SK-N-SH treated with all-trans-retinoic acid at 6 μM for 48 hours (cell line): ENCODE measurements around the gene LOXHD1.

Experiments
- ATAC-seq: fragments of 200-7000 bp; cut with Tn5 transposase; 3 replicates; pipeline ENCODE4 v1.9.1; 2020; ENCODE audit warnings: mild to moderate bottlenecking, moderate library complexity
- ARNTL ChIP-seq: fragments of 450-650 bp; formaldehyde crosslinking; IDR thresholded peaks from 2 replicates; pipeline ENCODE4 v1.5.0; 2020; ENCODE audit warnings: low read depth, mild to moderate bottlenecking, moderate library complexity, borderline replicate concordance
- BACH2 ChIP-seq: fragments of 250-450 bp; sonication (Bioruptor Pico); IDR thresholded peaks from 2 replicates; pipeline ENCODE4 v1.9.0; 2021; ENCODE audit warnings: mild to moderate bottlenecking, borderline replicate concordance
- CSDC2 ChIP-seq: fragments of 250-450 bp; sonication (Bioruptor Pico); IDR thresholded peaks from 2 replicates; pipeline ENCODE4 v1.5.0; 2020; ENCODE audit warnings: mild to moderate bottlenecking, moderate library complexity
- ESRRG ChIP-seq: fragments of 250-450 bp; sonication (Bioruptor Pico); IDR thresholded peaks from 2 replicates; pipeline ENCODE4 v1.6.1; 2021; ENCODE audit warnings: mild to moderate bottlenecking
- GLIS3 ChIP-seq: fragments of 250-450 bp; sonication (Bioruptor Pico); IDR thresholded peaks from 2 replicates; pipeline ENCODE4 v1.5.0; 2020; ENCODE audit warnings: mild to moderate bottlenecking, moderate library complexity
- ISL1 ChIP-seq: fragments of 250-450 bp; sonication (Bioruptor Pico); IDR thresholded peaks from 2 replicates; pipeline ENCODE4 v2.1.2; 2022; ENCODE audit warnings: mild to moderate bottlenecking, moderate library complexity
- OSR1 ChIP-seq: fragments of 250-450 bp; sonication (Bioruptor Pico); IDR thresholded peaks from 2 replicates; pipeline ENCODE4 v1.8.0; 2022; ENCODE audit warnings: moderate library complexity, mild to moderate bottlenecking, inconsistent platforms
- PPARA ChIP-seq: fragments of 250-450 bp; sonication (Bioruptor Pico); IDR thresholded peaks from 2 replicates; pipeline ENCODE4 v1.5.0; 2020; ENCODE audit warnings: mild to moderate bottlenecking, borderline replicate concordance
- RARB ChIP-seq: fragments of 250-450 bp; sonication (Bioruptor Pico); IDR thresholded peaks from 2 replicates; pipeline ENCODE4 v1.8.0; 2021; ENCODE audit warnings: mild to moderate bottlenecking, moderate library complexity
- SNAI2 ChIP-seq: fragments of 250-450 bp; sonication (Bioruptor Pico); IDR thresholded peaks from 2 replicates; pipeline ENCODE4 v1.5.0; 2020; ENCODE audit warnings: mild to moderate bottlenecking, moderate library complexity
- TCF4 ChIP-seq: fragments of 250-450 bp; sonication (Bioruptor Pico); IDR thresholded peaks from 2 replicates; pipeline ENCODE4 v1.8.0; 2021; ENCODE audit warnings: mild to moderate bottlenecking, moderate library complexity, borderline replicate concordance
- TOX ChIP-seq: fragments of 250-450 bp; sonication (Bioruptor Pico); IDR thresholded peaks from 2 replicates; pipeline ENCODE4 v1.8.0; 2021; ENCODE audit warnings: mild to moderate bottlenecking, moderate library complexity, borderline replicate concordance
- TSHZ2 ChIP-seq: fragments of 250-450 bp; sonication (Bioruptor Pico); IDR thresholded peaks from 2 replicates; pipeline ENCODE4 v1.5.0; 2020; ENCODE audit warnings: mild to moderate bottlenecking, moderate library complexity
- ZFP3 ChIP-seq: fragments of 250-450 bp; sonication (Bioruptor Pico); IDR thresholded peaks from 2 replicates; pipeline ENCODE4 v1.5.0; 2020; ENCODE audit warnings: mild to moderate bottlenecking, moderate library complexity
- ZFP30 ChIP-seq: fragments of 450-650 bp; formaldehyde crosslinking; IDR thresholded peaks from 2 replicates; pipeline ENCODE4 v1.5.0; 2022; ENCODE audit warnings: mild to moderate bottlenecking, moderate library complexity
- ZNF565 ChIP-seq: fragments of 450-650 bp; formaldehyde crosslinking; conservative IDR thresholded peaks from 2 replicates; pipeline ENCODE4 v1.5.0; 2020; ENCODE audit warnings: low read depth, mild to moderate bottlenecking, moderate library complexity
- ZNF70 ChIP-seq: fragments of 450-650 bp; formaldehyde crosslinking; IDR thresholded peaks from 2 replicates; pipeline ENCODE4 v1.5.0; 2020; ENCODE audit warnings: mild to moderate bottlenecking, moderate library complexity
- ZNF8 ChIP-seq: fragments of 450-650 bp; formaldehyde crosslinking; IDR thresholded peaks from 2 replicates; pipeline ENCODE4 v1.5.0; 2020; ENCODE audit warnings: mild to moderate bottlenecking, moderate library complexity
- TF ChIP-seq, protein P1 (sequence below): fragments of 250-450 bp; sonication (Bioruptor Pico); IDR thresholded peaks from 2 replicates; pipeline ENCODE4 v1.8.0; 2021; ENCODE audit warnings: low read depth, mild to moderate bottlenecking, moderate library complexity, borderline replicate concordance
- TF ChIP-seq, protein P2 (sequence below): fragments of 250-450 bp; sonication (Bioruptor Pico); IDR thresholded peaks from 2 replicates; pipeline ENCODE4 v1.5.1; 2020; ENCODE audit warnings: low read depth, mild to moderate bottlenecking, moderate library complexity
- TF ChIP-seq, protein P3 (sequence below): fragments of 250-450 bp; sonication (Bioruptor Pico); IDR thresholded peaks from 2 replicates; pipeline ENCODE4 v1.8.0; 2020; ENCODE audit warnings: mild to moderate bottlenecking, moderate library complexity, borderline replicate concordance
- TF ChIP-seq, protein P4 (sequence below): fragments of 250-450 bp; sonication (Bioruptor Pico); IDR thresholded peaks from 2 replicates; pipeline ENCODE4 v1.5.1; 2021; ENCODE audit warnings: mild to moderate bottlenecking, moderate library complexity

LOXHD1 gene

GRCh38 chr18:46559946-46560670 lies 96.9 kb downstream of the LOXHD1 start:
- TF ChIP-seq TCF4 (CRISPR knock-in tag) (no peak), ARNTL (CRISPR knock-in tag) (no peak), ZNF70 (CRISPR knock-in tag) (no peak), ZNF8 (no peak), CSDC2 (CRISPR knock-in tag) (no peak), BACH2 (CRISPR knock-in tag) (no peak), ZFP3 (CRISPR knock-in tag) (no peak), RARB (no peak), GLIS3 (CRISPR knock-in tag) (no peak), ESRRG (no peak), ISL1 (CRISPR knock-in tag) (no peak), ZNF565 (CRISPR knock-in tag) (no peak)
- TF ChIP-seq, protein P1, sequence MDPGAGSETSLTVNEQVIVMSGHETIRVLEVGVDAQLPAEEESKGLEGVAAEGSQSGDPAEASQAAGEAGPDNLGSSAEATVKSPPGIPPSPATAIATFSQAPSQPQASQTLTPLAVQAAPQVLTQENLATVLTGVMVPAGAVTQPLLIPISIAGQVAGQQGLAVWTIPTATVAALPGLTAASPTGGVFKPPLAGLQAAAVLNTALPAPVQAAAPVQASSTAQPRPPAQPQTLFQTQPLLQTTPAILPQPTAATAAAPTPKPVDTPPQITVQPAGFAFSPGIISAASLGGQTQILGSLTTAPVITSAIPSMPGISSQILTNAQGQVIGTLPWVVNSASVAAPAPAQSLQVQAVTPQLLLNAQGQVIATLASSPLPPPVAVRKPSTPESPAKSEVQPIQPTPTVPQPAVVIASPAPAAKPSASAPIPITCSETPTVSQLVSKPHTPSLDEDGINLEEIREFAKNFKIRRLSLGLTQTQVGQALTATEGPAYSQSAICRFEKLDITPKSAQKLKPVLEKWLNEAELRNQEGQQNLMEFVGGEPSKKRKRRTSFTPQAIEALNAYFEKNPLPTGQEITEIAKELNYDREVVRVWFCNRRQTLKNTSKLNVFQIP: no peak
- TF ChIP-seq, protein P2, sequence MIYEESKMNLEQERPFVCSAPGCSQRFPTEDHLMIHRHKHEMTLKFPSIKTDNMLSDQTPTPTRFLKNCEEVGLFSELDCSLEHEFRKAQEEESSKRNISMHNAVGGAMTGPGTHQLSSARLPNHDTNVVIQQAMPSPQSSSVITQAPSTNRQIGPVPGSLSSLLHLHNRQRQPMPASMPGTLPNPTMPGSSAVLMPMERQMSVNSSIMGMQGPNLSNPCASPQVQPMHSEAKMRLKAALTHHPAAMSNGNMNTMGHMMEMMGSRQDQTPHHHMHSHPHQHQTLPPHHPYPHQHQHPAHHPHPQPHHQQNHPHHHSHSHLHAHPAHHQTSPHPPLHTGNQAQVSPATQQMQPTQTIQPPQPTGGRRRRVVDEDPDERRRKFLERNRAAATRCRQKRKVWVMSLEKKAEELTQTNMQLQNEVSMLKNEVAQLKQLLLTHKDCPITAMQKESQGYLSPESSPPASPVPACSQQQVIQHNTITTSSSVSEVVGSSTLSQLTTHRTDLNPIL (CRISPR knock-in tag): no peak
- no peak for ATAC-seq

- ATAC-seq: no peak
- TF ChIP-seq RARB: no peak
- TF ChIP-seq ZNF565 (CRISPR knock-in tag): no peak
- no peak for TF ChIP-seq PPARA (CRISPR knock-in tag)
- TF ChIP-seq ISL1 (CRISPR knock-in tag): no peak
- TF ChIP-seq, protein P3, sequence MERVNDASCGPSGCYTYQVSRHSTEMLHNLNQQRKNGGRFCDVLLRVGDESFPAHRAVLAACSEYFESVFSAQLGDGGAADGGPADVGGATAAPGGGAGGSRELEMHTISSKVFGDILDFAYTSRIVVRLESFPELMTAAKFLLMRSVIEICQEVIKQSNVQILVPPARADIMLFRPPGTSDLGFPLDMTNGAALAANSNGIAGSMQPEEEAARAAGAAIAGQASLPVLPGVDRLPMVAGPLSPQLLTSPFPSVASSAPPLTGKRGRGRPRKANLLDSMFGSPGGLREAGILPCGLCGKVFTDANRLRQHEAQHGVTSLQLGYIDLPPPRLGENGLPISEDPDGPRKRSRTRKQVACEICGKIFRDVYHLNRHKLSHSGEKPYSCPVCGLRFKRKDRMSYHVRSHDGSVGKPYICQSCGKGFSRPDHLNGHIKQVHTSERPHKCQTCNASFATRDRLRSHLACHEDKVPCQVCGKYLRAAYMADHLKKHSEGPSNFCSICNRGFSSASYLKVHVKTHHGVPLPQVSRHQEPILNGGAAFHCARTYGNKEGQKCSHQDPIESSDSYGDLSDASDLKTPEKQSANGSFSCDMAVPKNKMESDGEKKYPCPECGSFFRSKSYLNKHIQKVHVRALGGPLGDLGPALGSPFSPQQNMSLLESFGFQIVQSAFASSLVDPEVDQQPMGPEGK (CRISPR knock-in tag): no peak
- no peak for TF ChIP-seq SNAI2 (CRISPR knock-in tag)
- no peak for TF ChIP-seq ARNTL (CRISPR knock-in tag)
- TF ChIP-seq ZFP30 (CRISPR knock-in tag): no peak
These were observed 97.7 kb downstream of the LOXHD1 start for GRCh38 chr18:46559296-46559695.

- TF ChIP-seq ISL1 (CRISPR knock-in tag): no peak
- no peak for TF ChIP-seq TSHZ2 (CRISPR knock-in tag)
- no peak for TF ChIP-seq ZFP30 (CRISPR knock-in tag)
- TF ChIP-seq, protein P4, sequence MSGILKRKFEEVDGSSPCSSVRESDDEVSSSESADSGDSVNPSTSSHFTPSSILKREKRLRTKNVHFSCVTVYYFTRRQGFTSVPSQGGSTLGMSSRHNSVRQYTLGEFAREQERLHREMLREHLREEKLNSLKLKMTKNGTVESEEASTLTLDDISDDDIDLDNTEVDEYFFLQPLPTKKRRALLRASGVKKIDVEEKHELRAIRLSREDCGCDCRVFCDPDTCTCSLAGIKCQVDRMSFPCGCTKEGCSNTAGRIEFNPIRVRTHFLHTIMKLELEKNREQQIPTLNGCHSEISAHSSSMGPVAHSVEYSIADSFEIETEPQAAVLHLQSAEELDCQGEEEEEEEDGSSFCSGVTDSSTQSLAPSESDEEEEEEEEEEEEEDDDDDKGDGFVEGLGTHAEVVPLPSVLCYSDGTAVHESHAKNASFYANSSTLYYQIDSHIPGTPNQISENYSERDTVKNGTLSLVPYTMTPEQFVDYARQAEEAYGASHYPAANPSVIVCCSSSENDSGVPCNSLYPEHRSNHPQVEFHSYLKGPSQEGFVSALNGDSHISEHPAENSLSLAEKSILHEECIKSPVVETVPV (CRISPR knock-in tag): no peak
- no peak for TF ChIP-seq SNAI2 (CRISPR knock-in tag)
- TF ChIP-seq, protein P3 (CRISPR knock-in tag): no peak
- TF ChIP-seq OSR1 (CRISPR knock-in tag): no peak
- no peak for TF ChIP-seq TOX (CRISPR knock-in tag)
- ATAC-seq: no peak
These were observed 100.3 kb downstream of the LOXHD1 start for GRCh38 chr18:46556590-46557206.
